GM19324 (cell line): ENCODE measurements around the gene DOCK6.

Source experiments
- ATAC-seq: cut with Tn5 transposase; IDR thresholded peaks from one replicate; pipeline ENCODE4 v1.9.1; 2021; ENCODE audit warnings: mild to moderate bottlenecking, moderate library complexity; ENCODE audit not compliant: unreplicated experiment, low FRiP score

Gene DOCK6

GRCh38 chr19:11251217-11251616, 11.1 kb downstream of the DOCK6 start:
- ATAC-seq, result no peak

GRCh38 chr19:11248852-11249251, 13.5 kb downstream of the DOCK6 start:
- no peak for ATAC-seq

GRCh38 chr19:11247934-11248333, 14.4 kb downstream of the DOCK6 start:
- ATAC-seq, result no peak

GRCh38 chr19:11247391-11247790, 14.9 kb downstream of the DOCK6 start:
- ATAC-seq, result no peak

- ATAC-seq, result no peak
Observed at GRCh38 chr19:11246941-11247340, 15.4 kb downstream of the DOCK6 start.

GRCh38 chr19:11244846-11245589, 17.3 kb downstream of the DOCK6 start:
- no peak for ATAC-seq

- no peak for ATAC-seq
Observed at GRCh38 chr19:11243798-11244169, 18.5 kb downstream of the DOCK6 start.

- ATAC-seq, result no peak
Observed at GRCh38 chr19:11242864-11243797, 19.2 kb downstream of the DOCK6 start.

GRCh38 chr19:11242025-11242424, 20.3 kb downstream of the DOCK6 start:
- no peak for ATAC-seq

GRCh38 chr19:11240008-11240444, 22.3 kb downstream of the DOCK6 start:
- no peak for ATAC-seq

GRCh38 chr19:11239377-11240000, 22.8 kb downstream of the DOCK6 start, which contains the start of gene ANGPTL8:
TSS of gene ANGPTL8 (plus strand) at chr19:11239619. CDS start at chr19:11239638, 19 bp downstream.
- ATAC-seq, result no peak

- no peak for ATAC-seq
Observed at GRCh38 chr19:11238781-11239376, 23.4 kb downstream of the DOCK6 start.

GRCh38 chr19:11238041-11238440, 24.3 kb downstream of the DOCK6 start:
- ATAC-seq, result no peak

GRCh38 chr19:11237321-11237720, 25.0 kb downstream of the DOCK6 start:
- no peak for ATAC-seq

- no peak for ATAC-seq
Observed at GRCh38 chr19:11236324-11237301, 25.7 kb downstream of the DOCK6 start.

- no peak for ATAC-seq
Observed at GRCh38 chr19:11234486-11235075, 27.7 kb downstream of the DOCK6 start.

- ATAC-seq, result no peak
Observed at GRCh38 chr19:11233073-11233472, 29.3 kb downstream of the DOCK6 start.

GRCh38 chr19:11232555-11232954, 29.8 kb downstream of the DOCK6 start:
- ATAC-seq, result no peak
